CD4-positive, alpha-beta memory T cell (primary cell): ENCODE measurements around the gene FSTL4. TPM values are rescaled to one million over a fixed set of nuclear protein-coding genes. Genes with fewer than 3 reads are reported as not detected.

Source experiments
- CTCF ChIA-PET: fragments of 350-600 bp; sonication (Branson Sonifier 250); formaldehyde crosslinking; loops from one replicate; lab custom pipeline; 2021; ENCODE audit warnings: inconsistent platforms; ENCODE audit not compliant: partially characterized antibody; lab: Charles Lee
- POLR2A ChIA-PET: fragments of 350-600 bp; sonication (Branson Sonifier 250); formaldehyde crosslinking; loops from one replicate; lab custom pipeline; 2021; ENCODE audit not compliant: partially characterized antibody; lab: Charles Lee
- DNase-seq, 5 donors: peaks; one replicate each; pipeline versions ENCODE4 v3.0.0 to v3.0.0-alpha.2; 2020 to 2022; ENCODE audit warnings: mixed read lengths in 1 of 5
- H3K27ac ChIP-seq: one replicate; pipeline ENCODE4 v1.7.0; 2013; ENCODE audit warnings: low read depth, low read length
- H3K27me3 ChIP-seq: 2 replicates; pipeline ENCODE4 v1.7.0; 2013; ENCODE audit warnings: mild to moderate bottlenecking, low read length, moderate library complexity; ENCODE audit not compliant: insufficient read depth
- H3K36me3 ChIP-seq: 2 replicates; pipeline ENCODE4 v1.7.0; 2013; ENCODE audit warnings: mild to moderate bottlenecking, low read length, moderate library complexity; ENCODE audit not compliant: insufficient read depth
- H3K4me1 ChIP-seq: 2 replicates; pipeline ENCODE4 v1.7.0; 2013; ENCODE audit warnings: mild to moderate bottlenecking, low read length, moderate library complexity; ENCODE audit not compliant: insufficient read depth
- H3K4me3 ChIP-seq, 2 donors: one replicate each; pipeline ENCODE4 v1.7.0; 2013; ENCODE audit warnings: low read length in 2 of 2, mild to moderate bottlenecking in 1 of 2
- H3K9me3 ChIP-seq, 2 donors: one replicate each; pipeline ENCODE4 v1.7.0; 2013; ENCODE audit warnings: low read length in 2 of 2, control low read depth in 1 of 2; ENCODE audit not compliant: control insufficient read depth in 1 of 2
- H3K27ac Mint-ChIP-seq, 7 donors: one replicate each; pipeline ENCODE4 v1.8.0; 2020 to 2021; ENCODE audit warnings: mixed read lengths in 7 of 7, mild to moderate bottlenecking in 6 of 7, inconsistent platforms in 3 of 7, moderate library complexity in 3 of 7
- H3K27me3 Mint-ChIP-seq, 2 donors: one replicate each; pipeline ENCODE4 v1.8.0; 2020 to 2021; ENCODE audit warnings: mixed read lengths in 2 of 2
- H3K36me3 Mint-ChIP-seq, 2 donors: one replicate each; pipeline ENCODE4 v1.8.0; 2020 to 2021; ENCODE audit warnings: mixed read lengths in 2 of 2, inconsistent platforms in 1 of 2, mild to moderate bottlenecking in 1 of 2
- H3K4me1 Mint-ChIP-seq, 4 donors: one replicate each; pipeline ENCODE4 v1.8.0; 2020 to 2021; ENCODE audit warnings: mixed read lengths in 4 of 4, mild to moderate bottlenecking in 1 of 4
- H3K4me3 Mint-ChIP-seq, 8 donors: one replicate each; pipeline ENCODE4 v1.8.0; 2020 to 2021; ENCODE audit warnings: mixed read lengths in 8 of 8, mild to moderate bottlenecking in 7 of 8, moderate library complexity in 6 of 8, inconsistent platforms in 3 of 8
- H3K9me3 Mint-ChIP-seq, 8 donors: one replicate each; pipeline ENCODE4 v1.8.0; 2020 to 2021; ENCODE audit warnings: mixed read lengths in 8 of 8, mild to moderate bottlenecking in 5 of 8, inconsistent platforms in 3 of 8, moderate library complexity in 1 of 8
- intact Hi-C: fragments of 100-400 bp; cut with micrococcal nuclease; formaldehyde crosslinking; loops from one replicate; pipeline ENCODE4 v1.15.1; 2023
- polyA plus RNA-seq, 2 donors: library from polyadenylated mRNA; unstranded; fragments of 300-500 nt; fragmentation: Illumina TruSeq; gene quantifications; one replicate each; pipeline ENCODE4 v1.2.3, GENCODE V29; 2021
- total RNA-seq, 2 experiments: library from RNA; stranded (reverse); gene quantifications; one replicate each; pipeline ENCODE4 v1.2.3, GENCODE V29; 2021

The FSTL4 gene
- total and polyA plus RNA-seq, 4 experiments from 2014 or later, result not detected

GRCh38 chr5:133230823-133231578 is 381.3 kb downstream of the FSTL4 start:
- H3K27me3 Mint-ChIP-seq, result peaks cover 0 to 2% of the 10 kb centered on the region in 2 donors
- H3K27ac Mint-ChIP-seq, result no peak overlapping the region
- POLR2A ChIA-PET, result no interaction called here
- no peaks in the 10 kb centered on the region for H3K9me3 ChIP-seq
- intact Hi-C loops, result no loop called here
- DNase-seq, result no peak
- H3K4me1 ChIP-seq, result no peaks in the 10 kb centered on the region
- no peak overlapping the region for H3K27ac ChIP-seq
- H3K4me1 Mint-ChIP-seq, result peaks cover 0 to 7% (median 4%) of the 10 kb centered on the region in 4 donors
- H3K4me3 Mint-ChIP-seq, result no peak overlapping the region
- no peaks in the 10 kb centered on the region for H3K36me3 ChIP-seq
- CTCF ChIA-PET, result no interaction called here
- no peak overlapping the region for H3K4me3 ChIP-seq
- no peaks in the 10 kb centered on the region for H3K27me3 ChIP-seq
- no peaks in the 10 kb centered on the region for H3K36me3 Mint-ChIP-seq
- no peaks in the 10 kb centered on the region for H3K9me3 Mint-ChIP-seq

GRCh38 chr5:133229931-133230664 is 382.2 kb downstream of the FSTL4 start:
- Histone ChIP-seq H3K4me1 (no peaks in the 10 kb centered on the region), H3K27me3 (no peaks in the 10 kb centered on the region), H3K9me3 (no peaks in the 10 kb centered on the region), H3K4me3 (no peak overlapping the region), H3K36me3 (no peaks in the 10 kb centered on the region), H3K27ac (no peak overlapping the region)
- peaks cover 0 to 7% (median 4%) of the 10 kb centered on the region in 4 donors for H3K4me1 Mint-ChIP-seq
- no peaks in the 10 kb centered on the region for H3K9me3 Mint-ChIP-seq
- peaks cover 0 to 2% of the 10 kb centered on the region in 2 donors for H3K27me3 Mint-ChIP-seq
- intact Hi-C loops, result no loop called here
- ChIA-PET POLR2A (no interaction called here), CTCF (no interaction called here)
- DNase-seq, result no peak
- H3K4me3 Mint-ChIP-seq, result no peak overlapping the region
- H3K27ac Mint-ChIP-seq, result no peak overlapping the region
- no peaks in the 10 kb centered on the region for H3K36me3 Mint-ChIP-seq

- H3K9me3 Mint-ChIP-seq, result no peaks in the 10 kb centered on the region
- Histone ChIP-seq H3K4me1 (no peaks in the 10 kb centered on the region), H3K27me3 (no peaks in the 10 kb centered on the region), H3K36me3 (no peaks in the 10 kb centered on the region), H3K27ac (no peak overlapping the region), H3K4me3 (no peak overlapping the region), H3K9me3 (no peaks in the 10 kb centered on the region)
- no peak overlapping the region for H3K4me3 Mint-ChIP-seq
- no peak overlapping the region for H3K27ac Mint-ChIP-seq
- H3K4me1 Mint-ChIP-seq, result peaks cover 0 to 1% (median 0%) of the 10 kb centered on the region in 4 donors
- no peaks in the 10 kb centered on the region for H3K36me3 Mint-ChIP-seq
- CTCF ChIA-PET, result no interaction called here
- POLR2A ChIA-PET, result no interaction called here
- intact Hi-C loops, result no loop called here
- peaks cover 0 to 2% of the 10 kb centered on the region in 2 donors for H3K27me3 Mint-ChIP-seq
- DNase-seq, result no peak
Measured at GRCh38 chr5:133228316-133228715, 384.0 kb downstream of the FSTL4 start.

- Histone ChIP-seq H3K36me3 (no peaks in the 10 kb centered on the region), H3K4me3 (no peak overlapping the region), H3K4me1 (no peaks in the 10 kb centered on the region), H3K27me3 (no peaks in the 10 kb centered on the region), H3K27ac (no peak overlapping the region), H3K9me3 (no peaks in the 10 kb centered on the region)
- H3K27me3 Mint-ChIP-seq, result peaks cover 0 to 2% of the 10 kb centered on the region in 2 donors
- peaks cover 0 to 1% (median 0%) of the 10 kb centered on the region in 4 donors for H3K4me1 Mint-ChIP-seq
- H3K4me3 Mint-ChIP-seq, result no peak overlapping the region
- ChIA-PET CTCF (interaction anchor here (1.0 to 2.3 kb wide), 2 partner anchors 12 to 117 kb away, joined by 4 to 12 read pairs; no protein-coding TSS in a partner anchor), POLR2A (no interaction called here)
- intact Hi-C loops, result no loop called here
- H3K36me3 Mint-ChIP-seq, result no peaks in the 10 kb centered on the region
- no peaks in the 10 kb centered on the region for H3K9me3 Mint-ChIP-seq
- no peak for DNase-seq
- H3K27ac Mint-ChIP-seq, result no peak overlapping the region
Measured at GRCh38 chr5:133227897-133228296, 384.4 kb downstream of the FSTL4 start.

- no peaks in the 10 kb centered on the region for H3K36me3 ChIP-seq
- DNase-seq, result no peak
- H3K27me3 Mint-ChIP-seq, result peaks cover 0 to 2% of the 10 kb centered on the region in 2 donors
- H3K4me3 Mint-ChIP-seq, result no peak overlapping the region
- peaks cover 0 to 1% (median 0%) of the 10 kb centered on the region in 4 donors for H3K4me1 Mint-ChIP-seq
- POLR2A ChIA-PET, result interaction anchor here (0.7 kb wide), 1 partner anchor 134 kb away, joined by 3 read pairs; no protein-coding TSS in a partner anchor
- CTCF ChIA-PET, result interaction anchor here (1.0 to 2.3 kb wide), 2 partner anchors 13 to 116 kb away, joined by 4 to 12 read pairs; no protein-coding TSS in a partner anchor
- H3K27ac Mint-ChIP-seq, result no peak overlapping the region
- intact Hi-C loops, result no loop called here
- H3K36me3 Mint-ChIP-seq, result no peaks in the 10 kb centered on the region
- no peaks in the 10 kb centered on the region for H3K27me3 ChIP-seq
- H3K9me3 Mint-ChIP-seq, result no peaks in the 10 kb centered on the region
- no peaks in the 10 kb centered on the region for H3K9me3 ChIP-seq
- H3K4me1 ChIP-seq, result no peaks in the 10 kb centered on the region
- H3K27ac ChIP-seq, result no peak overlapping the region
- H3K4me3 ChIP-seq, result no peak overlapping the region
Measured at GRCh38 chr5:133227082-133227481, 385.3 kb downstream of the FSTL4 start.

GRCh38 chr5:133226186-133226585 is 386.2 kb downstream of the FSTL4 start:
- POLR2A ChIA-PET, result no interaction called here
- Mint-ChIP-seq H3K9me3 (no peaks in the 10 kb centered on the region), H3K4me3 (no peak overlapping the region), H3K36me3 (no peaks in the 10 kb centered on the region), H3K4me1 (peaks cover 0 to 1% (median 0%) of the 10 kb centered on the region in 4 donors), H3K27ac (no peak overlapping the region), H3K27me3 (peaks cover 0 to 2% of the 10 kb centered on the region in 2 donors)
- Histone ChIP-seq H3K4me1 (no peaks in the 10 kb centered on the region), H3K27me3 (no peaks in the 10 kb centered on the region), H3K4me3 (no peak overlapping the region), H3K27ac (no peak overlapping the region), H3K36me3 (no peaks in the 10 kb centered on the region), H3K9me3 (no peaks in the 10 kb centered on the region)
- CTCF ChIA-PET, result interaction anchor here (2.3 kb wide), 1 partner anchor 115 kb away, joined by 12 read pairs; no protein-coding TSS in a partner anchor
- no peak for DNase-seq
- intact Hi-C loops, result no loop called here

- Histone ChIP-seq H3K4me1 (no peaks in the 10 kb centered on the region), H3K27ac (no peak overlapping the region), H3K27me3 (no peaks in the 10 kb centered on the region), H3K4me3 (no peak overlapping the region), H3K9me3 (no peaks in the 10 kb centered on the region), H3K36me3 (no peaks in the 10 kb centered on the region)
- ChIA-PET POLR2A (no interaction called here), CTCF (interaction anchor here (2.3 kb wide), 1 partner anchor 115 kb away, joined by 12 read pairs; no protein-coding TSS in a partner anchor)
- Mint-ChIP-seq H3K27ac (no peak overlapping the region), H3K4me3 (no peak overlapping the region), H3K36me3 (no peaks in the 10 kb centered on the region), H3K9me3 (no peaks in the 10 kb centered on the region), H3K27me3 (peaks cover 0 to 2% of the 10 kb centered on the region in 2 donors), H3K4me1 (peaks cover 0 to 1% (median 0%) of the 10 kb centered on the region in 4 donors)
- DNase-seq, result no peak
- intact Hi-C loops, result no loop called here
Measured at GRCh38 chr5:133225671-133226152, 386.6 kb downstream of the FSTL4 start.
